Keratinocyte (primary cell): Measurements from ENCODE around the gene AMER3. TPM values are rescaled to one million over a fixed set of nuclear protein-coding genes. Genes with fewer than 3 reads are reported as not detected.

Experiments used
- DNase-seq: peaks from one replicate; pipeline ENCODE4 v3.0.0-alpha.2; 2011; ENCODE audit warnings: low read depth, missing footprints, low spot score
- FAIRE-seq: peaks from 2 replicates; lab custom pipeline; 2011; peaks lifted over from hg19 to GRCh38; lab: Jason Lieb, UNC
- H2AFZ ChIP-seq: 2 replicates; pipeline ENCODE4 v1.6.0; 2012; ENCODE audit warnings: low read length, control low read depth, inconsistent platforms; ENCODE audit not compliant: control insufficient read depth
- H3K27ac ChIP-seq: 2 replicates; pipeline ENCODE4 v1.5.1; 2011; ENCODE audit warnings: low read length; ENCODE audit not compliant: control insufficient read depth, insufficient read depth
- H3K27me3 ChIP-seq: 3 replicates; pipeline ENCODE4 v1.6.0; 2011; ENCODE audit warnings: low read length; ENCODE audit not compliant: control insufficient read depth, insufficient read depth; ENCODE audit errors: extremely low read depth
- H3K36me3 ChIP-seq, 2 experiments: 2 replicates in 1 of 2; 3 replicates in 1 of 2; pipeline ENCODE4 v1.5.1; 2011; ENCODE audit warnings: low read length in 2 of 2, mild to moderate bottlenecking in 1 of 2; ENCODE audit not compliant: control insufficient read depth in 2 of 2, insufficient read depth in 2 of 2; ENCODE audit errors: extremely low read depth in 1 of 2
- H3K4me1 ChIP-seq: 3 replicates; pipeline ENCODE4 v1.5.1; 2011; ENCODE audit warnings: low read length; ENCODE audit not compliant: control insufficient read depth, insufficient read depth; ENCODE audit errors: extremely low read depth
- H3K4me2 ChIP-seq: 3 replicates; pipeline ENCODE4 v1.6.0; 2011; ENCODE audit warnings: low read depth, low read length; ENCODE audit not compliant: control insufficient read depth, insufficient read depth; ENCODE audit errors: extremely low read depth
- H3K4me3 ChIP-seq, 3 experiments: fragments of 200-600 bp in 1 of 3; sonication (generic) in 1 of 3; 2 replicates in 2 of 3; 3 replicates in 1 of 3; pipeline ENCODE4 v1.5.1; 2011 to 2016; ENCODE audit warnings: low read length in 3 of 3, mild to moderate bottlenecking in 3 of 3, control low read depth in 2 of 3, inconsistent platforms in 1 of 3, low read depth in 1 of 3, mixed read lengths in 1 of 3, mixed run types in 1 of 3, moderate library complexity in 1 of 3; ENCODE audit not compliant: control insufficient read depth in 2 of 3, insufficient read depth in 2 of 3; ENCODE audit errors: extremely low read depth in 1 of 3
- H3K79me2 ChIP-seq: 2 replicates; pipeline ENCODE4 v1.6.0; 2012; ENCODE audit warnings: low read length; ENCODE audit not compliant: control insufficient read depth, insufficient read depth
- H3K9ac ChIP-seq: 3 replicates; pipeline ENCODE4 v1.6.0; 2011; ENCODE audit warnings: low read length; ENCODE audit not compliant: control insufficient read depth, insufficient read depth; ENCODE audit errors: extremely low read depth
- H3K9me1 ChIP-seq: 3 replicates; pipeline ENCODE4 v1.6.0; 2011; ENCODE audit warnings: low read length; ENCODE audit not compliant: control insufficient read depth, insufficient read depth; ENCODE audit errors: extremely low read depth
- H3K9me3 ChIP-seq: 2 replicates; pipeline ENCODE4 v1.5.1; 2012; ENCODE audit warnings: low read depth, low read length; ENCODE audit not compliant: control insufficient read depth
- H4K20me1 ChIP-seq: 3 replicates; pipeline ENCODE4 v1.6.0; 2011; ENCODE audit warnings: low read length; ENCODE audit not compliant: control insufficient read depth, insufficient read depth; ENCODE audit errors: extremely low read depth
- EZH2 ChIP-seq: IDR thresholded peaks from one replicate; pipeline ENCODE4 v1.6.1; 2012; ENCODE audit warnings: inconsistent platforms, mild to moderate bottlenecking, low read length, moderate library complexity
- dilution Hi-C: fragments of 300-500 bp; cut with MboI; formaldehyde crosslinking; loops from one replicate; pipeline ENCODE4 v1.7.0; 2020; ENCODE audit warnings: low sequenced_read_pairs; ENCODE audit not compliant: extremely low pct_ligation_motif_present
- polyA plus RNA-seq, 5 experiments: library from polyadenylated mRNA; depleted of rRNA in 3 of 5; stranded (reverse) in 3 of 5; stranded (forward) in 1 of 5; unstranded in 1 of 5; fragments of >200 nt; gene quantifications; 1 replicate in 1 of 5; 2 replicates in 3 of 5; 3 replicates in 1 of 5; pipeline versions ENCODE4 v1.2.1 to v1.2.3, GENCODE V29; 2011 to 2012; ENCODE audit warnings: missing spikeins in 2 of 5, low read depth in 1 of 5, low replicate concordance in 1 of 5
- TF ChIP-seq, protein P1 (sequence below), 3 experiments: IDR thresholded peaks in 1 of 3; conservative IDR thresholded peaks in 1 of 3; optimal IDR thresholded peaks in 1 of 3; 2 replicates in 2 of 3; 3 replicates in 1 of 3; pipeline versions ENCODE3 to v1.5.1; 2011; ENCODE audit warnings: low read length in 3 of 3, mild to moderate bottlenecking in 3 of 3, moderate library complexity in 2 of 3, control low read depth in 1 of 3, inconsistent platforms in 1 of 3; ENCODE audit not compliant: insufficient read depth in 2 of 3; ENCODE audit errors: extremely low read depth in 1 of 3

The AMER3 gene
- polyA plus RNA-seq, 1 donor (not counting 4 experiments of a cell fraction or from before 2014, with no cell fraction given): not detected

DNA sequence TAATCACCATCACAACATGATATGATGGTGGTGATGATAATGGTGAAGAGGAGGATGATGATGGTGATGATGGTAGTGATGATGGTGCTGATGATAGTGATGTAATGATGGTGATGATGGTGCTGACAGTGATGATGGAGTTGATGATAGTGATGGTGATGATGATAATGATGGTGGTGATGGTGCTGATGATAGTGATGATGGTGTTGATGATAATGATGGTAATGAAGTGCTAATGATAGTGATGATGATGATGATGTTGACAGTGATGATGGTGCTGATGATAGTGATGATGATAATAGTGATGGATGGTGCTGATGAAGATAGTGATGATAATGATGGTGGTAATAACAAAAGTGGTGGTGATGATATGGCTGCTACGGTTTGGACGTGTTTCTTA, 30.9 kb upstream of the AMER3 start:
- TF ChIP-seq EZH2: no peak
- TF ChIP-seq, protein P1, sequence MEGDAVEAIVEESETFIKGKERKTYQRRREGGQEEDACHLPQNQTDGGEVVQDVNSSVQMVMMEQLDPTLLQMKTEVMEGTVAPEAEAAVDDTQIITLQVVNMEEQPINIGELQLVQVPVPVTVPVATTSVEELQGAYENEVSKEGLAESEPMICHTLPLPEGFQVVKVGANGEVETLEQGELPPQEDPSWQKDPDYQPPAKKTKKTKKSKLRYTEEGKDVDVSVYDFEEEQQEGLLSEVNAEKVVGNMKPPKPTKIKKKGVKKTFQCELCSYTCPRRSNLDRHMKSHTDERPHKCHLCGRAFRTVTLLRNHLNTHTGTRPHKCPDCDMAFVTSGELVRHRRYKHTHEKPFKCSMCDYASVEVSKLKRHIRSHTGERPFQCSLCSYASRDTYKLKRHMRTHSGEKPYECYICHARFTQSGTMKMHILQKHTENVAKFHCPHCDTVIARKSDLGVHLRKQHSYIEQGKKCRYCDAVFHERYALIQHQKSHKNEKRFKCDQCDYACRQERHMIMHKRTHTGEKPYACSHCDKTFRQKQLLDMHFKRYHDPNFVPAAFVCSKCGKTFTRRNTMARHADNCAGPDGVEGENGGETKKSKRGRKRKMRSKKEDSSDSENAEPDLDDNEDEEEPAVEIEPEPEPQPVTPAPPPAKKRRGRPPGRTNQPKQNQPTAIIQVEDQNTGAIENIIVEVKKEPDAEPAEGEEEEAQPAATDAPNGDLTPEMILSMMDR (optimal IDR thresholded peaks at IDR 0.05 in 1 of 3, IDR thresholded peaks at IDR 0.05 in 1 of 3, conservative IDR thresholded peaks at IDR 0.05 in 1 of 3; ENCODE audit: extremely low read depth in 1 of 3, insufficient read depth in 2 of 3, low read length in 3 of 3): no peak
- FAIRE-seq (no peak), DNase-seq (no peak)
- Histone ChIP-seq H3K9ac (no peak overlapping the region), H3K4me1 (peaks cover 11% of the 10 kb centered on the region), H3K4me2 (no peak overlapping the region), H2AFZ (no peak overlapping the region), H3K27ac (no peak overlapping the region), H3K27me3 (peaks cover 8% of the 10 kb centered on the region), H4K20me1 (no peaks in the 10 kb centered on the region), H3K4me3 (no peak overlapping the region), H3K9me3 (no peaks in the 10 kb centered on the region), H3K79me2 (no peaks in the 10 kb centered on the region), H3K36me3 (no peaks in the 10 kb centered on the region), H3K9me1 (no peaks in the 10 kb centered on the region)
- dilution Hi-C loops: no loop called here

DNA sequence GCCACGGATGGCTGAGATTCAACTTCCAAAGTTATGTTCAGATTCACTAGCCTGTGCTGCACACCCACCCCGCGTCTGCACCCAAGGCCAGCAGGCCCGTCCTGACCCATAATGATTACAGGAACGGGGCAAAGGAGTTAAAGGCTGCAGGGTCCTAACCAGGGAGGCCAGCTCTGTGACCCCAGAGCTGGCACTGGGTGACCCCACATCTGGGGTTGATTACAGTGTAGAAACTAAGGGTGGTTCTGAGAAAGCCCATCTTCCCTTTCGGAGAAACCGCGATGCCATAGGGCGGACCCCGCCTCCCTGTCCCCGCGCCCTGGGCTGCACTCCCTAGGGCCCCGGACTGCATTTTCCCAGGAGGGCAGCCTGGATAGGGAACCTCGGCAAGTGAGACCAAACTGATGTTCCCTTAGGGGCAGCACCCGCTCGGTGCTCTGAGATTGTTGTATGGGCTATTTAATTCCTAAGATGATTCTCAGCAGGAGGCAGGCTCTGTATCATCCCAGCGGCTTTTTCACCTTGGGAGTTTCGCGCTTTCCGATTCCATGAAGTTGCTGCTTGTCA, 28.6 kb upstream of the AMER3 start:
- Histone ChIP-seq H3K4me1 (peaks cover 11% of the 10 kb centered on the region), H3K9me1 (no peaks in the 10 kb centered on the region), H3K9ac (peak overlapping the region; percentile 68), H3K4me3 (peak overlapping the region; percentile 46 to 81 (median 72)), H3K27ac (no peak overlapping the region), H4K20me1 (no peaks in the 10 kb centered on the region), H3K9me3 (no peaks in the 10 kb centered on the region), H3K36me3 (no peaks in the 10 kb centered on the region), H2AFZ (peak overlapping the region; percentile 95), H3K27me3 (peaks cover 10% of the 10 kb centered on the region), H3K4me2 (peak overlapping the region; percentile 99), H3K79me2 (no peaks in the 10 kb centered on the region)
- dilution Hi-C loops: no loop called here
- TF ChIP-seq EZH2: no peak
- TF ChIP-seq, protein P1 (optimal IDR thresholded peaks at IDR 0.05 in 1 of 3, IDR thresholded peaks at IDR 0.05 in 1 of 3, conservative IDR thresholded peaks at IDR 0.05 in 1 of 3; ENCODE audit: extremely low read depth in 1 of 3, insufficient read depth in 2 of 3, low read length in 3 of 3): no peak
- no peak for DNase-seq
- FAIRE-seq: no peak
